ENCODE measurements around the gene MAD2L1.
"Not testable (repeated sequence)": the region's sequence is repeated elsewhere in the genome, so short reads cannot be mapped to it uniquely, and the experiment has no call there.

Gene MAD2L1

DNA sequence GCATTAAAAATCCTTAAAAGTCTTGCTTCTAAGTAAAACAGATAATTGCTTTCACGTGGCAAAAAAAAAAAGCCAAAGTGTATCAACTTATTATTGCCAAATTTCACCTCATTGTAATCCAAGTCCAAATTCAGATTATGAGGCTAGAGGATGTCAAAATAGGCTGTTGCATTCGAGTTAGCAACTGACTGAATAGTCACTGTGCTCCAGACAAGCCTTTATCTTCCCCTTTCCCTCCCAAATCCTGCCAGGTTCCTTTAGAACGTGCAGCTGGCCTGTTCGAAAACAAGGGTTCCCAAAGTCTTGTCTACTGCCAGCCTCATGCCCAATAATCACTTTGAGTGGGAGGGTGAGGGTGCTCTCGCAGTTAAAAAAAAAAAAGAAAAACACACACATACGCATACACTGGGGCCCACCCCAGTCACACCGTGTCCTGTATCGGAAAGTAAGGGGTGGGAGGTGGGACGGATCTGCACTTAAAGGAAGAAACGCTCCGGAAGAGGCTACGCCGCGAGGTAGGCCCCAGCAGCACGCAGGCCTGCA lies 603 bp downstream of the MAD2L1 start:
- peak overlapping the region; percentile 99 for H3K27ac Mint-ChIP-seq
- DNase-seq = no peak
- TF ChIP-seq, protein P1, sequence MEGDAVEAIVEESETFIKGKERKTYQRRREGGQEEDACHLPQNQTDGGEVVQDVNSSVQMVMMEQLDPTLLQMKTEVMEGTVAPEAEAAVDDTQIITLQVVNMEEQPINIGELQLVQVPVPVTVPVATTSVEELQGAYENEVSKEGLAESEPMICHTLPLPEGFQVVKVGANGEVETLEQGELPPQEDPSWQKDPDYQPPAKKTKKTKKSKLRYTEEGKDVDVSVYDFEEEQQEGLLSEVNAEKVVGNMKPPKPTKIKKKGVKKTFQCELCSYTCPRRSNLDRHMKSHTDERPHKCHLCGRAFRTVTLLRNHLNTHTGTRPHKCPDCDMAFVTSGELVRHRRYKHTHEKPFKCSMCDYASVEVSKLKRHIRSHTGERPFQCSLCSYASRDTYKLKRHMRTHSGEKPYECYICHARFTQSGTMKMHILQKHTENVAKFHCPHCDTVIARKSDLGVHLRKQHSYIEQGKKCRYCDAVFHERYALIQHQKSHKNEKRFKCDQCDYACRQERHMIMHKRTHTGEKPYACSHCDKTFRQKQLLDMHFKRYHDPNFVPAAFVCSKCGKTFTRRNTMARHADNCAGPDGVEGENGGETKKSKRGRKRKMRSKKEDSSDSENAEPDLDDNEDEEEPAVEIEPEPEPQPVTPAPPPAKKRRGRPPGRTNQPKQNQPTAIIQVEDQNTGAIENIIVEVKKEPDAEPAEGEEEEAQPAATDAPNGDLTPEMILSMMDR (IDR thresholded peaks at IDR 0.05) = no peak
- no peaks in the 10 kb centered on the region for H3K27me3 Mint-ChIP-seq (ENCODE audit: low read depth, poor library complexity)
- peaks cover 58% of the 10 kb centered on the region for H3K4me1 Mint-ChIP-seq
- no peaks in the 10 kb centered on the region for H3K9me3 Mint-ChIP-seq
- H3K36me3 Mint-ChIP-seq (ENCODE audit: low read depth) = peaks cover 24% of the 10 kb centered on the region
- peak overlapping the region; percentile 98 for H3K4me3 Mint-ChIP-seq

DNA sequence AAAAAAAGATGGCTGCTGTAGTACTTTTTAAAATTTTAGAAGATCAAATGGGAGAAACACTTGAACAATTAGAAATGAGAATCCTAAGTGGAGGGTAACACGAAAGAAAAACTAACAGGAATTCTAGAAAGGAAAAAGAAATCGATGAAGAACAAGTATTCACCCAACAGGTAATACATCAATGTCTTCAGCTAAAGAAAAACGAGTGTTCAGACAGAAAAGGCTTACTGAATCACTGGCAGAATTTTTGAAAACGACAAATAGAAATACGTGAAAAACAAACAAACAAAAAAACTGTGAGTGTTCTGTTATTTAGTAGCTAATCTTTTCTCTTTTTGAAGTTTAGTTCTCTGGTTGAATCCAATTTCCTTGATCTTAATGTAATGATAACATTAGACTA lies 1.8 kb downstream of the MAD2L1 start:
- DNase-seq = no peak
- Mint-ChIP-seq H3K36me3 (ENCODE audit: low read depth) (peaks cover 34% of the 10 kb centered on the region), H3K27me3 (ENCODE audit: low read depth, poor library complexity) (no peaks in the 10 kb centered on the region), H3K27ac (no peak overlapping the region), H3K4me1 (peaks cover 58% of the 10 kb centered on the region), H3K4me3 (peak overlapping the region; percentile 98), H3K9me3 (no peaks in the 10 kb centered on the region)
- TF ChIP-seq, protein P1 (IDR thresholded peaks at IDR 0.05) = no peak

DNA sequence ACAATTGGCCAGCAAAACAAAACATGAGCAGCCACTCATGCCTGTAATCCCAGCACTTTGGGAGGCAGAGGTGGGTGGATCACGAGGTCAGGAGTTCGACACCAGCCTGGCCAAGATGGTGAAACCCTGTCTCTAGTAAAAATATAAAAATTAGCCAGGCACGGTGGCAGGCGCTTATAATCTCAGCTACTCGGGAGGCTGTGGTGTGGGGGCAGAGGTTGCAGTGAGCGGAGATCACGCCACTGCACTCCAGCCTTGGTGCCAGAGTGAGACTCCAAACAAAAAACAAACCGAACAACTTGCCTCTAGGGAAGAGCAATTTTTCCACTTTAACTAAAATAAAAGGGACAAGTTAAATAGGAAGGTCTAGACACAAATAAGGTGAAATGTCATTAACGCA lies 2.9 kb downstream of the MAD2L1 start:
- H3K9me3 Mint-ChIP-seq; H3K27me3 Mint-ChIP-seq (ENCODE audit: low read depth, poor library complexity); DNase-seq: not testable (repeated sequence)
- Mint-ChIP-seq H3K27ac (peak overlapping the region; percentile 97), H3K36me3 (ENCODE audit: low read depth) (peaks cover 46% of the 10 kb centered on the region), H3K4me3 (peak overlapping the region; percentile 98), H3K4me1 (peaks cover 54% of the 10 kb centered on the region)

DNA sequence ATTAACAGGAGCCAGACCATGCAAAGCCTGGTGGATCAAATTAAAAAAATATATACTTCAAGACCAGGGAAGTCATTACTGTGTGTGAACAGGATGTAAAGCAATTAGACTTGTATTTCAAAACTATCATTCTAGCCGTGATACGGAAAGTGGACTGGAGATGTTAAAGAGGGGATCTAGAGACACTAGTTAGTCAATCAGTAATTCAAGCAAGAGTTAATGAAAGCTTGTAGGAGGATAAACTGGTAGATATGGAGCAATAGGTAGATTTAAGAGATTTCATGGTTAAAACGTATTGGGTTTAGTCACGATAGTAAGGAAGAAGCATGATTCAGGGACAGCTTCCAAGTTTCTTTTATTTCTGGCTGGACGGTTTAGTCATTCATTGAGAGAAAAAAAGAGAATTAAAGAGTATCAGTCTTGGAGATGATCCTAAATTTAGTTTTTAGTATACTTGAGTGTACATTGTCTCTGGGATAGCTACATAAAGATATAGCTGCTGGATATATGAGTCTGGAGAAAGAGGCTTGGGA lies 3.9 kb downstream of the MAD2L1 start:
- peak overlapping the region; percentile 97 for H3K27ac Mint-ChIP-seq
- H3K4me1 Mint-ChIP-seq = peaks cover 45% of the 10 kb centered on the region

DNA sequence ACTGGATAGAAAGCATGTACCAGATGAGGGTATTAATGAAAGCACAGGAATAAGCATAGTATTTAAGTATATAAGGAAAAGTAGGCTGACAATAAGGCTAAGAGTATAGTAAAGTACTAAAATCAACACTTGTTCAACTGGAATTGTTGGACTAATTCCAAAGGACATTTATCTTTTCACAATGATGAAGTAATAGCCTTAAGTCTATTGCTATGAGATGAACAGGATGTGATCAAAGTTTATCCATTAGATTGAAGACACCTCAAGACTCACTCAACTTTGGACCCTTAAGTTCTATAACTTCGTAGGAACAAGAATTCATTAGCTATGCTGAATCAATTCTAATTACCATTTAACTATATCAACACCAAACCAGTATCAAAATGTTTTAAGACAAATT lies 7.6 kb downstream of the MAD2L1 start:
- peaks cover 23% of the 10 kb centered on the region for H3K4me1 Mint-ChIP-seq
- DNase-seq = no peak

More for the DNA sequence above, 3.9 kb downstream of the MAD2L1 start:
- Mint-ChIP-seq H3K36me3 (ENCODE audit: low read depth) (peaks cover 53% of the 10 kb centered on the region), H3K27me3 (ENCODE audit: low read depth, poor library complexity) (no peaks in the 10 kb centered on the region), H3K4me3 (peak overlapping the region; percentile 98), H3K9me3 (no peaks in the 10 kb centered on the region)
- TF ChIP-seq, protein P1 (IDR thresholded peaks at IDR 0.05) = no peak
- DNase-seq = no peak

DNA sequence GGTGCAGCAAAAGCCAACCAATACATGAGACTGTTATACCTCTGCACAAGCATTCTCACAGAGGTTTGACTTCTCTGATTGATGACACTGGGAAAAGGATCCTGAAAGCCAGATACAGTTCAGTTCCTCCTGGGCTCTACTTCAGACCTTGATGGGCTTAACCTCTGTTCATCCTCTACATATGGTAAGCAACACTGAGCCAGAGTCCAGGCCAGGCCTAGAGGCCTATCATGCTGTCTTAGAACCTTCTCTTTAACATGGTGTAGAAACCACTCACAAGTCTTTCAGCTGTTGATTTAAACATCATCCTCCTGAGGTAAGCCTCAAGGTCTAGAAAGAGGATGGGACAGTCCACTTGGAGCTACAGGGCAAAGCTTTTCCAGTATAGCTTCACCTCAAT lies 9.2 kb downstream of the MAD2L1 start:
- H3K36me3 Mint-ChIP-seq (ENCODE audit: low read depth) = peaks cover 36% of the 10 kb centered on the region

More for the DNA sequence above, 7.6 kb downstream of the MAD2L1 start:
- Mint-ChIP-seq H3K27ac (no peak overlapping the region), H3K27me3 (ENCODE audit: low read depth, poor library complexity) (no peaks in the 10 kb centered on the region), H3K9me3 (no peaks in the 10 kb centered on the region), H3K4me3 (no peak overlapping the region), H3K36me3 (ENCODE audit: low read depth) (peaks cover 48% of the 10 kb centered on the region)
- TF ChIP-seq, protein P1 (IDR thresholded peaks at IDR 0.05) = no peak

More for the DNA sequence above, 9.2 kb downstream of the MAD2L1 start:
- Mint-ChIP-seq H3K27me3 (ENCODE audit: low read depth, poor library complexity) (no peaks in the 10 kb centered on the region), H3K4me3 (no peak overlapping the region), H3K27ac (no peak overlapping the region), H3K4me1 (peaks cover 7% of the 10 kb centered on the region), H3K9me3 (no peaks in the 10 kb centered on the region)
- TF ChIP-seq, protein P1 (IDR thresholded peaks at IDR 0.05) = no peak
- DNase-seq = no peak
